A673 (cell line): ENCODE measurements around the gene LRRC1. TPM values are rescaled to one million over a fixed set of nuclear protein-coding genes. Genes with fewer than 3 reads are reported as not detected.

Experiments used
- BruUV-seq: library from RNA; stranded (reverse); fragments of 400-500 nt; replicated peaks from 2 replicates; lab custom pipeline; 2021; lab: Mats Ljungman, UMichigan
- CTCF ChIA-PET: fragments of 300-600 bp; sonication (Branson Sonifier 250); formaldehyde crosslinking; loops from one replicate; lab custom pipeline; 2022; ENCODE audit warnings: antibody characterized with exemption; lab: Charles Lee
- POLR2A ChIA-PET: fragments of 300-600 bp; sonication (Branson Sonifier 250); formaldehyde crosslinking; loops from one replicate; lab custom pipeline; 2022; ENCODE audit warnings: antibody characterized with exemption; ENCODE audit not compliant: low non-redundant PET; lab: Charles Lee
- DNase-seq: peaks from one replicate; pipeline ENCODE4 v3.0.0-alpha.2; 2015; ENCODE audit warnings: low spot score
- H3K27ac ChIP-seq: fragments of 200-600 bp; sonication (generic); 2 replicates; pipeline ENCODE4 v1.5.1; 2016; ENCODE audit warnings: mixed run types, low read depth, mild to moderate bottlenecking, mixed read lengths, antibody characterized with exemption, low read length; ENCODE audit not compliant: poor library complexity, severe bottlenecking
- H3K27me3 ChIP-seq: fragments of 200-600 bp; sonication (generic); replicated peaks from 2 replicates; pipeline ENCODE4 v1.6.1; 2017; ENCODE audit warnings: mixed run types, low read depth, mild to moderate bottlenecking, mixed read lengths, antibody characterized with exemption, low read length; ENCODE audit not compliant: insufficient read depth, poor library complexity
- H3K36me3 ChIP-seq: fragments of 200-600 bp; sonication (generic); 2 replicates; pipeline ENCODE4 v1.6.1; 2016; ENCODE audit warnings: mixed run types, mild to moderate bottlenecking, mixed read lengths, antibody characterized with exemption, low read length; ENCODE audit not compliant: insufficient read depth, poor library complexity, severe bottlenecking
- H3K4me1 ChIP-seq: fragments of 200-600 bp; sonication (generic); 2 replicates; pipeline ENCODE4 v1.6.1; 2017; ENCODE audit warnings: mixed run types, mild to moderate bottlenecking, mixed read lengths, antibody characterized with exemption, low read length; ENCODE audit not compliant: insufficient read depth, poor library complexity, severe bottlenecking
- H3K4me3 ChIP-seq: fragments of 200-600 bp; sonication (generic); 2 replicates; pipeline ENCODE4 v1.5.1; 2016; ENCODE audit warnings: low read depth, mixed run types, mild to moderate bottlenecking, mixed read lengths, low read length; ENCODE audit not compliant: poor library complexity, severe bottlenecking
- H3K9me3 ChIP-seq: fragments of 200-600 bp; sonication (generic); 2 replicates; pipeline ENCODE4 v1.6.1; 2016; ENCODE audit warnings: mixed run types, low read depth, mild to moderate bottlenecking, mixed read lengths, antibody characterized with exemption, low read length; ENCODE audit not compliant: poor library complexity, severe bottlenecking
- CTCF ChIP-seq: fragments of 300-800, 200-600 bp; sonication (generic); conservative IDR thresholded peaks from 2 replicates; pipeline ENCODE4 v1.5.1; 2017; ENCODE audit warnings: low read depth, mild to moderate bottlenecking, antibody characterized with exemption, low read length, moderate library complexity, mixed read lengths
- EZH2 ChIP-seq: fragments of 200-600 bp; sonication (generic); IDR thresholded peaks from 2 replicates; pipeline ENCODE4 v1.6.1; 2017; ENCODE audit warnings: borderline replicate concordance, low read depth, mild to moderate bottlenecking, mixed read lengths, antibody characterized with exemption, low read length; ENCODE audit not compliant: poor library complexity, severe bottlenecking
- intact Hi-C: fragments of 100-400 bp; cut with micrococcal nuclease; formaldehyde crosslinking; loops from one replicate; pipeline ENCODE4 v1.10.0; 2022; ENCODE audit not compliant: unreplicated experiment
- total RNA-seq: library from RNA; stranded (reverse); gene quantifications from 2 replicates; pipeline ENCODE4 v1.2.3, GENCODE V29; 2021

LRRC1 gene
- total RNA-seq, 1 experiment from 2014 or later, result 4.4 TPM

GRCh38 chr6:53813801-53814200, 19.0 kb downstream of the LRRC1 start:
- CTCF ChIA-PET, result no interaction called here
- no peaks in the 10 kb centered on the region for H3K9me3 ChIP-seq
- no peak overlapping the region for H3K27ac ChIP-seq
- DNase-seq, result no peak
- peaks cover 11% of the 10 kb centered on the region for H3K4me1 ChIP-seq
- no peaks in the 10 kb centered on the region for H3K36me3 ChIP-seq
- H3K27me3 ChIP-seq, result peaks cover 6% of the 10 kb centered on the region
- no TSS peak for BruUV-seq
- intact Hi-C loops, result no loop called here
- POLR2A ChIA-PET, result no interaction called here
- TF ChIP-seq CTCF (no peak), EZH2 (no peak)
- H3K4me3 ChIP-seq, result no peak overlapping the region

GRCh38 chr6:53814353-53814752, 19.5 kb downstream of the LRRC1 start:
- CTCF ChIA-PET, result no interaction called here
- intact Hi-C loops, result no loop called here

GRCh38 chr6:53815381-53816119, 20.7 kb downstream of the LRRC1 start:
- BruUV-seq, result no TSS peak
- ChIA-PET POLR2A (no interaction called here), CTCF (no interaction called here)
- H3K27ac ChIP-seq, result no peak overlapping the region
- H3K4me3 ChIP-seq, result no peak overlapping the region
- peaks cover 6% of the 10 kb centered on the region for H3K27me3 ChIP-seq
- H3K4me1 ChIP-seq, result no peaks in the 10 kb centered on the region
- intact Hi-C loops, result no loop called here
- no peaks in the 10 kb centered on the region for H3K36me3 ChIP-seq
- DNase-seq, result no peak
- TF ChIP-seq CTCF, result no peak
- no peak for TF ChIP-seq EZH2
- no peaks in the 10 kb centered on the region for H3K9me3 ChIP-seq

More at GRCh38 chr6:53814353-53814752, 19.5 kb downstream of the LRRC1 start:
- TF ChIP-seq EZH2 (no peak), CTCF (no peak)
- no peaks in the 10 kb centered on the region for H3K36me3 ChIP-seq
- H3K4me3 ChIP-seq, result no peak overlapping the region
- POLR2A ChIA-PET, result no interaction called here
- peaks cover 6% of the 10 kb centered on the region for H3K4me1 ChIP-seq
- peaks cover 6% of the 10 kb centered on the region for H3K27me3 ChIP-seq
- no TSS peak for BruUV-seq
- H3K27ac ChIP-seq, result no peak overlapping the region
- no peaks in the 10 kb centered on the region for H3K9me3 ChIP-seq
- no peak for DNase-seq
